NCI-H1436 treated with DMSO at 0.1 percent for 48 hours (cell line): ENCODE measurements around the gene ORC6.
"Not testable (repeated sequence)": the region's sequence is repeated elsewhere in the genome, so short reads cannot be mapped to it uniquely, and the experiment has no call there.

Experiments used
- DNase-seq: peaks from one replicate; lab custom pipeline; 2025; lab: John Stamatoyannopoulos, UW

Gene ORC6, protein sequence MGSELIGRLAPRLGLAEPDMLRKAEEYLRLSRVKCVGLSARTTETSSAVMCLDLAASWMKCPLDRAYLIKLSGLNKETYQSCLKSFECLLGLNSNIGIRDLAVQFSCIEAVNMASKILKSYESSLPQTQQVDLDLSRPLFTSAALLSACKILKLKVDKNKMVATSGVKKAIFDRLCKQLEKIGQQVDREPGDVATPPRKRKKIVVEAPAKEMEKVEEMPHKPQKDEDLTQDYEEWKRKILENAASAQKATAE

DNA sequence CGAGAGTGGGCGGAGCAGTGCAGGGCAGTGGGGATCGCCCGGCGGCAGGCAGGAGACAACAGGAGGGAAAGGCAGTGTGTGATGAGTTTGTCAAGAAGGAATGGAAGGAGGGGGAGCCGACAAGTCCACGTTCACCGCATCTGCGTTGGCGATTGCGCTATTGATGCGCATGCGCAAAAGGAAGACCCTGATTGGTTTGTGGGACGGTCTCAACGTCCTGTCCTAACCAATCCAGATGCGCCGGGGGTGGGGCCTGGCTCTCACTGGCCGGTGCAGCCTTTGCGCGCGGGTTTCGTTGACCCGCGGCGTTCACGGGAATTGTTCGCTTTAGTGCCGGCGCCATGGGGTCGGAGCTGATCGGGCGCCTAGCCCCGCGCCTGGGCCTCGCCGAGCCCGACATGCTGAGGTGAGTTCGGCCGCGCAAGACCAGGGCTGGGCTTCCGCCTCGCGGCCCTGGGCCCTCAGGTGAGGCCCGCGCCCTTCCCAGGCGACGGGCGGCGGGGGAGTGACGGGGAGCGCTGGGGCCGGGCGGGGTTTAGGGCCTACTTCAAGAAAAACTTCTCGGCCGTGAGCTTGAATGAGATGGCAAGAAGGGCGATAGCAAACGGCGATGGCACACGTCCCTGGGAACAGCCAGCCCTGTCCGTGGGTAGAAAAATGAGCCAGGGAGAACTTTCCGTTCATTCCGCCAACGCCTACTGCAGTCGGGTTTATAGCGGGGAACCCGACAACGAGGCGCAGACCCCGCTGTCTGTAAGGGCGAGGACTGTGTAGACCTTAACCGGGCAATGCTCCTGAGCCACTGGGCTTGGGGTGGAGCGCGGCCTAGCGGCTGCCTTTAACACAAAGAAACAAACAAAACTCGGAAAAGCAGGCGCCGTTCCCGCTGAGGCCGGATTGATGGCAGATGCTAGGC is at the start of gene ORC6:
ORC6 (plus strand) TSS at position 295 of the 916 bp plus-strand sequence; CDS start at position 342, 47 bp downstream.
- DNase-seq = peak; percentile 89

DNA sequence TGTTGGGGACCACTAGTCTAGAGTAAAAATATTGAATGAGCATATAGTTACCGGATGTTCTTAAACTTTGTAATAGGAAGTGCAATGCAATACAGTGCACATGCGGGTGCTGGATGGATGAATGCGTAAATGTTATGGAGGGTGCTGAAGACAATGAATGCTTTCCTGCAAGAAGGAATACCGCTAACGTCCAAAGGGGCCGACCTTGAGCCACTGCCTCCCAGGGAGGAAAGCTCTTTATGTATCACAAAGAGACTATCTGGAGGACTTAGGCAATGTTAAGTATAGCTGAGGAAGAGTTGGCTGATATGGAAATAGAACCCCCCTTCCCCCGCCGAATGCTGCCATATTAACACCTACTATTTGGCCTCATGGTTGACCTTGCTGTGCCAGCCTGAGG is 40.8 kb upstream of the ORC6 start:
- no peak for DNase-seq

DNA sequence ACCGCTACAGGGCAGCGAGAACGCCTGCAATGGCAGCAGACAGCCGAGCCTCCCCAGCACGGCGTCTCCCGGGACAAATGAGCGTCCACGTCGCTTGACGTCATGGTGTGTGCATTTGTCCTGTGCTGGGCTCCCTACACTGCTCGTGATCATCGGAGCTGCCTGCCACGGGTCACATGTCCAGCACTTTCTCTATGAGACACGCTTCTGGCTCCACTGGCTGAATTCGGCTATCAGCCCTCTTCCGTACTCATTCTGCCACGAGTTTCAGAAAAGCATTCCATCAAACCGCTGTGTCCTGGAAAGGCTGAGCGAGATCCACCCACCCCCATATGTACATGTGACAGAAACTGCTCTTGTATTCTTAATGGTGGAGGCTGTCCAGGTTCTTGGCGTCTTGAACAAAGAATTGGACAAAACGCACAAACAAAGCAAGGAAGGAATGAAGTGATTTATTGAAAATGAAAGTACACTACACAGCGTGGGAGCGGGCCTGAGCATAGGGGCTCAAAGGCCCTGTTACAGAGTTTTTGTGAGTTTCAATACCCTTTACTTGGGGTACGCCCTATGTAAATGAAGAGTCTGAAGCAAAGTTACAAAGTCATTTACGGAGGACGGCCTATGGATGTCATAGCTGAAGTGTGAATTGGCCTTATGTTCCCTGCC is 39.7 kb upstream of the ORC6 start:
- DNase-seq = no peak

DNA sequence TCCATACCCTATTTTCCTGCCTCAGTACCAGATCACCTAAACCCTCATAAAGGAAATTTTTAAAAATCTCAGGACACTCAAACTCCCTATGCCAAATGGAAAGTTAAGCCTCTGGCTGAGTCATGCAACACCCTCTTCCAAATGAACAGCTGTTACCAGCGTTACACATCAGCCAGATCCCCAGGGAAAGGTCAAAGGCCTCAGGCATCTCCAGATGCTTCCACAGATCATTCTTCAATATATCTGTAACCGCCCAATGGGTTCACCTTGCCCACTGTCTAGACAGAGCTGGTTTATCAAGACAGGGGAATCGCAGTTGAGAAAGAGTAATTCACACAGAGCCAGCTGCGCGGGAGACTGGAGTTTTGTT is 39.2 kb upstream of the ORC6 start:
- no peak for DNase-seq

DNA sequence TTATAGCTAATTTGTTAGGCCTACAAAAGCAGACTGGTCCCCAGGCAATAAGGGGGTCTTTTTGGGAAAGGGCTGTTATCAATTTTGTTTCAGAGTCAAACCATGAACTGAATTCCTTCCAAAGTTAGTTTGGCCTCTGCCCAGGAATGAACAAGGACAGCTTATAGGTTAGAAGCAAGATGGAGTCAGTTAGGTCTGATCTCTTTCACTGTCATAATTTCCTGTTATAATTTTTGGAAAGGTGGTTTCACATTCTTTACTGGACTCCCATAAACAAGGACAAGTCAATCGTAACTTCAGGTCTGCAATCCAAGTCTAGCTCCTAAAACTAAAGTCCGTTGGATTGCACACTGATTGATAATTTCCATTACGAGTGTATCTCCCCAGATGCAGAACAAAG is 38.2 kb upstream of the ORC6 start:
- DNase-seq = no peak

DNA sequence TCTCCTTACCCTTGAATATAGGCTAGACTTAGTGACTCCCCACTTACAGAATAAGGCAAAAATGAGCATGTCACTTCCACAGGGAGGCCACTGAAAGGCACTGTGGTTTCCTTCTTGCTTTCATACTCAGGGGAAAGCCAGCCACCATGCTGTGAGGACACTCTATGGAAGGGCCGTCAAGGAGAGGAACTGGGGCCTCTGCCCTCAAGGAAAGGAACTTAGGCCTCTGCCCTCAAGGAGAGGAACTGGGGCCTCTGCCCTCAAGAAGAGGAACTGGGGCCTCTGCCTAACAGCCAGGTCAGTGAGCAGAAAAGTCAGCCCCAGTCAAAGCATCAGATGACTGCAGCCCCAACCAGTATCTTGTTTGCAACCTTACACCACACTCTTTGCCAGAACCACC is 30.5 kb upstream of the ORC6 start:
- DNase-seq = no peak

DNA sequence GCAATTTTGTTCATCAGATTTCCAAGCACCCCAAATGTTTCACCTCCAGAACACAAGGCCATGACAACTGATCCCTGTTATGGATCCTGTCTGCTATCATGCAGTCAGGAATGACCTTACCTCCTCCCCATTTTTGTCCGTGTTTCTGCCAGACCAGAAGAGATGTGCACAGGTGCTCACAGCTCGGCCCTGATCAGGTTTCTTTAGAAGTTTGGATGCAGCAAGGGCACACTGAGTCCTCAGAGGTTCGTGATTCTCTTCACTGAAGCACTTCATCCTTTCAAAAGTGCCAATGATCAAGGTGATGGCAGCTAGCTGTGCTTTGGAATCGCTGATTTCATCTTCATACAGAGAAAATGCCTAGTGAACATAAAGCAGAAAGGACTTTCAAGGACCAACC is 27.3 kb upstream of the ORC6 start:
- no peak for DNase-seq

DNA sequence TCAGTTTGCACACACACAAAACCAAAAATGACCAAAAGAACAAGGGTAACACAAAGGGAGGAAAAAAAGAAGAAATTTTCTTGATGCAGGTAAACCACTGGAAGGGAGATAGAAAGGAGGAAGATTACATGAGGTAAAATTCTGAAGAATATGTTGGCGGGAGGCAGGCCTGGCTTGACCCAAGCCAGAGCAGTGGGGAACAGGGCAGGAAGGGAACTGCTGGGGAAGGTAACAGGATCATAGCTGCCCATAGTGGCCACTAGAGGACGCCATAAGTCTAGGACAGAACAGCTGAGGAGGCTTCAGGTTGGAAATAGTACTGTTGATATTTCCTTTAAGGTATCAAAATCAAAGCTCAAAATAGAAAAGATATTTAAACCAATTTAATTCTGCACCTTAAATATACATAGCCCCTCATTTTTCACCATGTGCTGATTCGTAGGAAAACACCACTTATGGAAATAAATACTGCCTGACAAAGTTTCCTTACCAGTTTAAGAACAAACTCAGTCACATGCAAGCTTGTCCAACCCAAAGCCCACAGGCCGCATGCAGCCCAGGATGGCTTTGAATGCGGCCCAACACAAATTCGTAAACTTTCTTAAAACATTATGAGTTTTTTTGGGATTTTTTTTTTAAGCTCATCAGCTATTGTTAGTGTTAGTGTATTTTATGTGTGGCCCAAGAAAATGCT is 16.0 kb upstream of the ORC6 start:
- DNase-seq = no peak

DNA sequence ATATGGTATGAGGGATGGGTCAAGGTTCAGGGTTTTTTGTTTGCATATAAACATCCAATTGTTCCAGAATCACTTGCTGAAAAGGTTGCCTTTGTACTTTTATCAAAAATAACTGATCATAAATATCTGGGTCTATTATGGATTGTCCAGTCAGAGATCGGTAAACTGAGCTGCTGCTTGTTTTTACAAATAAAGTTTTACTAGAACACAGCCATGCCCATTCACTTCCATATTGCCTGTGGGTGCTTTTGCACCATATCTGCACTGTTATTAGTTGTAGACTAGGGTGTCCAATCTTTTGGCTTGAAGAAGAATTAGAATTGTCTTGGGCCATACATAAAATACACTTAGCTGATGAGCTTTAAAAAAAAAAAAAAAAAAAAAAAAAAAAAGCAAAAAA is 11.5 kb upstream of the ORC6 start:
- DNase-seq = not testable (repeated sequence)

DNA sequence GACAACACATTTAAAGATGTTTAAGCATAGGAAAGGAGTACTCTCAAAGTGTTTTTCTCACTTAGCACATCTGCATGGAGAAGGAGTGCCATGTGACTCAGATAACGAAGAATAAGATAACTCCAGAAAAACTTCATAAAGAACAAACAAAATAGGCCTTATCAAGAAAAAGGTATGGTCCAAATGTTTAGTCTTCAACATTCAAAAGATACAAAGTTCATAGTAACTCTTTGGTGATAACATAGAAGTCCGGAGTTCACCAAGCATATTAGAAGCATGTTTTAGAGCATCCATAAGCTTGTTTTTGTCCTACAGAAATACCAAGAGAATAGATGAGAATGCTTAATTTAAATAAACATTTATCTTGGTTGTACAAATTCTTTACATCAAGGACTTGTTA is 7.6 kb upstream of the ORC6 start:
- DNase-seq = not testable (repeated sequence)

DNA sequence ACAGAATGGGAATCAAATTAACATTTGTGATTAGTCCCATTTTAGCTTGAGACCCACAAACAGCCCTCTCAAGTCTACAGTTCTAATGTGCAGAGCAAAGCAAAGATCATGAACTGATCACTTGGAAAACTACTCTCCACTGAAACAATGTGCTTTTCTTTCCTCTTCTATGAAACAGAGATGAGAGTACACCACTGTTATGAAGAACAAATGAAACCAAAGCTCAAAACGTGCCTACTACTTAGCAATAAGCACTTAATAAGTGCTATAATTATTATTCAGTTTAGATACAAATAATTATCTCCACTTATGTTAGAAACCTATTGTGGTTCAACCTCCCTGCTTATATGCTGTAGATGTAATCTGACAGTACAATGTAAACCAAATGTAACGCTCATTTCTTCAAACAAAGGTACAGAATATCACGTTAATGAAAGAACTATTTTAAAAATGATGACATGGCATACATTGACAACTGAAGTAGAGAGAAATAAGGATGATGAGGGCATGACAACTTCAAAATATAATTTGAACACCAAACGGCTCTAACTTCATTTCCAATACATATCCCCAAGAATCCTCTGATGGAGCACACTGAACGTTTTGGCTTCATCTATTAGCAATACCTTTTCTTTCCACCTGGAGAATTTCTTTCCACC is 2.5 kb upstream of the ORC6 start:
- DNase-seq = no peak

DNA sequence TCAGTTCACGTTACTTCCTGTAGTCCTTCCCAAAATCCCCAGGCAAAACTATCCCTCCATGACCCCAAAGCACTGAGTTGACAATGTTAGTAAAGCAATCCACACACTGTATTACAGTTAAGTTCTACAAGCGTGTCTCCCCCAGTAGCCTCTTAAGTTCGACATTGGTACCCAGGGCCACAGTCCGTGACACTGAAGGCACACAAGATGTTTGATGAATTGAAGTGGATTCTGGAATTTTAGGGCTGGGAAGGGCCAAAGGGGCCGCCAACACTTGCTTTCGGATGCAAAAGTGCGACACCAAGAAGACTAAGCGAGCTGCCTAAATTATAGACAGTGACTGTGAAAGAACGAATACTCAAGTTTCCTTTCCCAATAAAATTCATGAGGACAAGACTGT is 2.0 kb upstream of the ORC6 start:
- no peak for DNase-seq

DNA sequence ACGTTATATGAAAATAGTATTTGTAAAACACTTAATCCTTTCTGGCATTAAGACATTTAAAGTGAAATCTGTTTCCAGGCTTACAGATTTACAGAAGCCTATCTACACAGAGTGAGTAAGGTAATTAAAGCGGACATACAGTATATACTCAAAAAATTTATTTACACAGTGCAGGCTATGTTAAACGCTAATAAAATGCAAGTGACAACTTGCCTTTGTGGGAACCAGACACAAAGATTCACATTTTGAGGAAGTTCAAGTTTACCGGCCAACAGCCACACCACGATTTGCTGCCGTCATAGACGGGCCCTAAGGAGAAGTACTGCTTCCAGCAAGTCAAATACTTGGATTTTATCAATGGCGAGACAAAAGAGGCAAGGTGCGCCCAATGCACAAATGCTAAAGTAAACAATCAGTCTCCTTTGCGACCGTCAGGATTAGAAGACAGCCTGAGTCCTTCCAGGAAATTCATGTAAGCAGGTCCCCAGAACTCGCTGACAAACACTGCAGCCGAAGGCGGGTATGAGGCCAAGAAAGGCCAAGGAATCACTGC is 1.3 kb upstream of the ORC6 start:
- DNase-seq = no peak

DNA sequence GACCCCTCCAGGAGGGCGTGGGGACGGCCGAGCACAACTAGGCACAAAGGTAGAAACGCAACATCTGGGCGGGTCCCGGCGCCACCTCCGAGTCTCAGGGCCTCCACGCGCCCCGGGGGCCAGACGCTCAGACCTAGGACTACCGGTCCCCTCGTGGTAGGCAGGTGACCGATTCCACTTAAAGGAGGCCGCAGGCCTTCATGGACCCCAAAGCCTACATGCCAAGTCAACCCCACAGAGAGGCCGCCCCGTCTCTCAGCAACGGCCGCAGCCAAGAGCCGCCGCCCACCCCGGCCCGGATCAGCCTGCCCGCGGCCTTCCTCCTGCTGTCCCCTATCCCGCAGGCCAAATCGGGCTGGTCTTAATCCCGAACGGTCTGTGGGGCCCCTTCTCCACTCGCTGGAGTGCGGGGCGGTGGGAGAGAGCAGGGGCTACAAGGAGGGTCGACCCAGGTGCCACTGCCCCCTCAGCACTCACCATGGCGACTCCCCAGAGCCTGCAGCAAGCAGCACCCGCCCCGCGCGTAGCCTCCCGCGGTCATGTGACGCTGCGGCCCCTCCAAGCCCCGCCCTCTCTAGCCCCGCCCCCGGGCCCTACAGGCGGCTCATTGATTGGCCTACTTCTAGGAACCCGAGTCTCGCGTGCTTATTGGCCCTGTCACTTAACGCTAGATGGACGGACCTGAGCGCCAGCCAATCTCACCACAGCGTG is 650 bp upstream of the ORC6 start, which contains the start of gene VPS35:
VPS35 (minus strand) TSS at position 525 of the 711 bp plus-strand sequence; CDS start at position 480, 45 bp downstream.
- peak; percentile 94 for DNase-seq

DNA sequence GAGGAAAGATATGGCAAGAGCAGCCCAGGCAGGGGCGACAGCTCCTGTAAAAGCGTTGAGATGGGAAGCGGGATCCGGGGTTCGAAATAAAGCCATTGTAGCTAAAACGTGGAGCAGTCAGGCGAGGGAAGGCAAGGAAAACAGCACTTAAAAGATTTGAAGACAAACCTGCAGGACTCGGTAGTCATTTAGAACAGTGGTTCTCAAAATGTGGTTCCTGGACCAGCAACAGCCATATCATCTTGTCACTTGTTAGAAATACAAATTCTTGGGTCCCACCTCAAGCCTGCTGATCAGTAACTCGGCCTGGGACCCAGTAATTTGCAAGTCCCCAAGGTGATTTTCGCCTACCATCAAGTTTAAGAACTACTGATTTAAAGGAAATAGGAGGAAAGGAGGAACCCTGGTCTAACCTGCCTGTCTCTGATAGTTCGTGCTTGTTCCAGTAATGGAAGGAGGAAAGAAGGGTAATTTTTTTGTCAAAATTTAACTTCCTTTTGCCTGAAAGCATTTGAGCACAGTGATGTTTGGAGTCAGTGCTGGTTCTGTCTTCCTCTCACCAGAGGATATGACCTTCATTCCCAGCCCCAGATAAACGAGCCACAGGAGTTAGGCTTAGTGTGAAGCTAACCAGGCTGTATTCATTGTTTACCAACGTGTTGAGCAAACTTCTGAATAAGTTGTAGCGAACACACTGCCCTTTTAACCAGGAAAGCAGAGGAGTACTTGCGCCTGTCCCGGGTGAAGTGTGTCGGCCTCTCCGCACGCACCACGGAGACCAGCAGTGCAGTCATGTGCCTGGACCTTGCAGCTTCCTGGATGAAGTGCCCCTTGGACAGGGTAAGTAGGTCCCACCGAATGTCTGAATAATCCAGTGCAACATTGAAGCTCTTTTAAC is 1.1 kb downstream of the ORC6 start:
- DNase-seq = no peak

DNA sequence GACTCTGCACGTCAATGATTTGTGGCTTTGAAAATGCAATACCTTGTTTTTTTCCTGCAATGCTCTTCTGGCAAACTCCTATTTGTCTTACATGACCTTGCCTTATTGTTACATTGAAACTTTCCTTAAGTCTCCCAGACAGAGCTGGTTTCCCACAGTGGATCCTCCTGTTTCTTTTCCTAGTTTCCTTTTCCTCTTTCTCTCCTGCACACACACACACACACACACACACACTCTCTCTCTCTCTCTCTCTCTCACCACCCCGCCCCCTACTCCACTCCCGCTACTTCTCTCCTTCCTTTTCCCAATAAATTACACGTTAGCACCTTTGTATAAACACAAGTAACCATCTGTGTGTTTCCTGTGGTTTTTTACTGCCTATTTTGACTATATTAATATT is 2.3 kb downstream of the ORC6 start:
- DNase-seq = no peak

DNA sequence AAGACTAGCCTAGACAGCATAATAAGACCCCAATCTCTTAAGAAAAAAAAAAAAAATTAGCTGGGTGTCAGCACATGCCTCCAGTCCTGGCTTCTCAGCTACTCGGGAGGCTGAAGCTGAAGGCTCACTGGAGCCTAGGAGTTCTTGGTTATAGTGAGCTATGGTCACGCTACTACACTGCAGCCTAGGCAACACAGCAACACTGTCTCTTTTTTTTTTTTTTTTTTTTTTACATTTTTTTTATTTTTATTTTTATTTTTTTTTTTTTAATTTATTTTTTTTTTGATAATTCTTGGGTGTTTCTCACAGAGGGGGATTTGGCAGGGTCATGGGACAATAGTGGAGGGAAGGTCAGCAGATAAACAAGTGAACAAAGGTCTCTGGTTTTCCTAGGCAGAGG is 4.1 kb downstream of the ORC6 start:
- DNase-seq = no peak

DNA sequence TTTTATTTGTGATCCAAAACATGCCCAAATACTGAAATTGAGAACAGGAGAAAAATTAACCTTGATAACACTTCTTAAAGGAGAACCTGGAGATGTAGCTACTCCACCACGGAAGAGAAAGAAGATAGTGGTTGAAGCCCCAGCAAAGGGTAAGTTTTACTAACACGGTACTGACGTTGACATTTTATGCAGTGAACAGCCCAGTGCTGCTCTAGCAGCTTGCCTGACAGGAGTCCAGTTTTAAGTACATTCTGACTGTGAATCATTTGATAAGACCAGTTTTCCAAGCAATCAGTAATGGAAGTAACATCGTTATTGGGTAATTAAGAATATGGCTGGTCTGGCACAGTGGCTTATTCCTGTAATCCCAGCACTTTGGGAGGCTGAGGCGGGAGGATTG is 6.5 kb downstream of the ORC6 start:
- DNase-seq = no peak

DNA sequence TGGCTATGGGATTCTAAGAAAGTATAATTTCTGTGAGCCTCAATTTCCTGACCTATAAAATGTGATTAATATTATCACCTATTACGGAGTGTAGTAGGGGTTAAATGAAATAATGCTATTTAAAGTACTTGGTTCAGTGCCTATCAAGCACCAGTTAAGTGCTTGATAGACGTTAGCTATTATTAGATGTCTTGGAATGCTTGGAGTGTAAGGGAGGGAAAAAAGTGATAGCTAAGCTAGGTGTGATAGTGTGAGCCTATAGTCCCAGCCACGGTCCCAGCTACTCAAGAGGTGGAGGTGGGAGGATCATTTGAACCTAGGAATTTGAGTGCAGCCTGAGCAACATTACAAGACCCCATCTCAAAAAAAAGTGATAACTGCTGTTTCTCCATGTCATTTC is 7.5 kb downstream of the ORC6 start:
- no peak for DNase-seq

DNA sequence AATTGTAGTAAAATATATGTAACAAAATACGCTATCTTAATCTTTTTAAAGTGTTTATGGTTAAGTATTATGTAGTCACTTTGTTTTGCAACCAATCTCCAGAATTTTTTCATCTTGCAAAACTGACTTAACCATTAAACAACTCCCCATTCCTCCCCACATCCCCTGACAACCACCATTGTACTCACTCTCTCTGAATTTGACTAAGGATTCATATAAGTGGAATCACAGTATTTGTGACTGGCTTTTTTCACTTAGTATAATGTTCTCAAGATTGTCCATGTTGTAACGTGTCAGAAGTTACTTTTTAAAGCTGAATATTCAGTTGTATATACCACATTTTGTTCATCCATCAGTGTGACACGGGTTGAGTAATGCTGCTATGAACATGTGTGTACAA is 10.6 kb downstream of the ORC6 start:
- DNase-seq = no peak
